Measurements from ENCODE around the gene ORM1. TPM values are rescaled to one million over a fixed set of nuclear protein-coding genes. Genes with fewer than 3 reads are reported as not detected.

The ORM1 gene
- total RNA-seq, 1 experiment from 2014 or later: 27.5 TPM

DNA sequence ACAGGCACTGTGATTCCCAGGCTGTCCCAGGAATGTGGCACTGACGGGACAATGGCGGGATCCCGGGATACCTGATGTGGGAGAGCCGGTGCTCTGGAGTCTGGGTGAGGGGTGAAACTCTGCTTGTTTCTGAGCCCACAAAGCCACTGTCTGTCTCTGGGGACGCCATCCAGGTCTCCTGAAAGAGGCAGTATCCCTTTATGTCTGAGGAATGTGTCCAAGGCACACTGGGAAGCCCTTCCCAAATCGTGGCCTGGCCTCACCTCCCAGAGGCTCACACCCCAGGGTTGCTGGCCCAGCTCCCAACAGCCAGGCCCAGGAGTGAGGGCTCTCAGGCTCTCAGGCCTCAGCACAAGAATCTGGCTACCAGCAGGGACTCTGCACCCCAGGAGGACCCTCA is 33.9 kb downstream of the ORM1 start:
- DNase-seq: no peak
- no peak overlapping the region for H3K27ac Mint-ChIP-seq (ENCODE audit: unreplicated experiment)
- H3K4me3 Mint-ChIP-seq (ENCODE audit: unreplicated experiment): no peak overlapping the region
- Histone ChIP-seq H3K36me3 (ENCODE audit: control insufficient read depth, insufficient read depth, low read length) (no peaks in the 10 kb centered on the region), H3K4me1 (no peaks in the 10 kb centered on the region), H3K27me3 (replicated peaks; ENCODE audit: control insufficient read depth, insufficient read depth, low read length) (no peaks in the 10 kb centered on the region), H3K9me3 (no peaks in the 10 kb centered on the region), H3K4me3 (ENCODE audit: low read depth, low read length) (no peak overlapping the region)
- no peaks in the 10 kb centered on the region for H3K4me1 Mint-ChIP-seq (ENCODE audit: low read depth, unreplicated experiment)
- no peaks in the 10 kb centered on the region for H3K9me3 Mint-ChIP-seq (ENCODE audit: unreplicated experiment)
- BruUV-seq (replicated peaks): no TSS peak
- intact Hi-C loops (cut with micrococcal nuclease; ENCODE audit: unreplicated experiment): no loop called here
- H3K27me3 Mint-ChIP-seq (ENCODE audit: insufficient read depth, unreplicated experiment): no peaks in the 10 kb centered on the region
- CTCF ChIA-PET: no interaction called here
- peaks cover 26% of the 10 kb centered on the region for H3K36me3 Mint-ChIP-seq (ENCODE audit: insufficient read depth, unreplicated experiment)
- POLR2A ChIA-PET: no interaction called here
- TF ChIP-seq, protein P1, sequence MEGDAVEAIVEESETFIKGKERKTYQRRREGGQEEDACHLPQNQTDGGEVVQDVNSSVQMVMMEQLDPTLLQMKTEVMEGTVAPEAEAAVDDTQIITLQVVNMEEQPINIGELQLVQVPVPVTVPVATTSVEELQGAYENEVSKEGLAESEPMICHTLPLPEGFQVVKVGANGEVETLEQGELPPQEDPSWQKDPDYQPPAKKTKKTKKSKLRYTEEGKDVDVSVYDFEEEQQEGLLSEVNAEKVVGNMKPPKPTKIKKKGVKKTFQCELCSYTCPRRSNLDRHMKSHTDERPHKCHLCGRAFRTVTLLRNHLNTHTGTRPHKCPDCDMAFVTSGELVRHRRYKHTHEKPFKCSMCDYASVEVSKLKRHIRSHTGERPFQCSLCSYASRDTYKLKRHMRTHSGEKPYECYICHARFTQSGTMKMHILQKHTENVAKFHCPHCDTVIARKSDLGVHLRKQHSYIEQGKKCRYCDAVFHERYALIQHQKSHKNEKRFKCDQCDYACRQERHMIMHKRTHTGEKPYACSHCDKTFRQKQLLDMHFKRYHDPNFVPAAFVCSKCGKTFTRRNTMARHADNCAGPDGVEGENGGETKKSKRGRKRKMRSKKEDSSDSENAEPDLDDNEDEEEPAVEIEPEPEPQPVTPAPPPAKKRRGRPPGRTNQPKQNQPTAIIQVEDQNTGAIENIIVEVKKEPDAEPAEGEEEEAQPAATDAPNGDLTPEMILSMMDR (IDR thresholded peaks at IDR 0.05; ENCODE audit: insufficient read depth in 1 of 2, low read depth in 1 of 2, low read length in 1 of 2, severe bottlenecking in 1 of 2, unreplicated experiment in 1 of 2): no peak

DNA sequence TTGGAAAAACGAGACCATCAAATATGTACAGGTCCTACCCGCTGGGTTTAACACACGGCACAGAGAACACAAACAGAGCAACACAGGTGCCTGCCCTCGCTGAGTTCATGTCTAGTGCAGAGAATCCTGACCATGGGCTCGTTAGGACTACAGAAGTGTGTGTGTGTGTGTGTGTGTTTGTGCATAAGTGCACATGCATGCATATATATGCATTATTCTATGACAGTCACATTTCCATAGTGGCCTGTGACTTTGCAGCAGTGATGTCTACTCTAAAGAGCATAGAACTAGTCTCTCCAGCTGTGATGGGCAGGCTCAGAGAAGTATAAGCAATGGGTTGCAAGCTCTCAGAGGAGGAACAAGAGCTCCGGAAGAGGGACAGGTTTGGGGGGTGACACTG is 34.5 kb downstream of the ORM1 start:
- intact Hi-C loops (cut with micrococcal nuclease; ENCODE audit: unreplicated experiment): no loop called here

DNA sequence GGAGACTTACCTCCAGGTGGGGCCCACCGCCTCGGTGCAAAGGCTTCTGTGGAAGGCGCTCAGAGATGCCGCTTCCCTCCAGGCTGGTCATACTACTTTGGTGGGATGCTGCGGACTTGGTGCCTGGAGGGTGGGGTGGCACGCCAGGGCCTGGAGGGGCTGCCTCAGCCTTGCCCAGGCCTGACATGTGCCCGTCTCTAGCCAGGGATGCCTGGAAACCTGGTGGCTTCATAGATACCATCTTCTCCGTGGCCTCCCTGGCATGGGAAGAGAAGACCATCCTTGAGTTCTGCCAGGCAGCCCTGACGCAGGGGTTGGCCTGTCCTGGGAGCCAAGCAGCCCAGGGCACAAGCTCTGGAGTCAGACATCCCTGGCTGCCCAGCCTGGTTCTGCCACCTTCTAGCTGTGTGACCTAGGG is 35.0 kb downstream of the ORM1 start:
- no peak for DNase-seq
- no peaks in the 10 kb centered on the region for H3K9me3 ChIP-seq
- POLR2A ChIA-PET: no interaction called here
- H3K27me3 Mint-ChIP-seq (ENCODE audit: insufficient read depth, unreplicated experiment): no peaks in the 10 kb centered on the region
- no peaks in the 10 kb centered on the region for H3K36me3 ChIP-seq (ENCODE audit: control insufficient read depth, insufficient read depth, low read length)
- CTCF ChIA-PET: no interaction called here
- TF ChIP-seq, protein P1 (IDR thresholded peaks at IDR 0.05; ENCODE audit: insufficient read depth in 1 of 2, low read depth in 1 of 2, low read length in 1 of 2, severe bottlenecking in 1 of 2, unreplicated experiment in 1 of 2): no peak
- BruUV-seq (replicated peaks): no TSS peak
- H3K4me1 Mint-ChIP-seq (ENCODE audit: low read depth, unreplicated experiment): no peaks in the 10 kb centered on the region
- intact Hi-C loops (cut with micrococcal nuclease; ENCODE audit: unreplicated experiment): no loop called here
- no peaks in the 10 kb centered on the region for H3K4me1 ChIP-seq
- no peak overlapping the region for H3K4me3 Mint-ChIP-seq (ENCODE audit: unreplicated experiment)
- H3K27ac Mint-ChIP-seq (ENCODE audit: unreplicated experiment): no peak overlapping the region
- peaks cover 26% of the 10 kb centered on the region for H3K36me3 Mint-ChIP-seq (ENCODE audit: insufficient read depth, unreplicated experiment)
- no peaks in the 10 kb centered on the region for H3K27me3 ChIP-seq (replicated peaks; ENCODE audit: control insufficient read depth, insufficient read depth, low read length)
- H3K4me3 ChIP-seq (ENCODE audit: low read depth, low read length): no peak overlapping the region
- no peaks in the 10 kb centered on the region for H3K9me3 Mint-ChIP-seq (ENCODE audit: unreplicated experiment)

More for the DNA sequence above, 34.5 kb downstream of the ORM1 start:
- DNase-seq: no peak
- H3K36me3 ChIP-seq (ENCODE audit: control insufficient read depth, insufficient read depth, low read length): no peaks in the 10 kb centered on the region
- Mint-ChIP-seq H3K9me3 (ENCODE audit: unreplicated experiment) (no peaks in the 10 kb centered on the region), H3K4me3 (ENCODE audit: unreplicated experiment) (no peak overlapping the region), H3K36me3 (ENCODE audit: insufficient read depth, unreplicated experiment) (peaks cover 26% of the 10 kb centered on the region), H3K4me1 (ENCODE audit: low read depth, unreplicated experiment) (no peaks in the 10 kb centered on the region), H3K27me3 (ENCODE audit: insufficient read depth, unreplicated experiment) (no peaks in the 10 kb centered on the region), H3K27ac (ENCODE audit: unreplicated experiment) (no peak overlapping the region)
- H3K4me3 ChIP-seq (ENCODE audit: low read depth, low read length): no peak overlapping the region
- H3K9me3 ChIP-seq: no peaks in the 10 kb centered on the region
- H3K27me3 ChIP-seq (replicated peaks; ENCODE audit: control insufficient read depth, insufficient read depth, low read length): no peaks in the 10 kb centered on the region
- BruUV-seq (replicated peaks): no TSS peak
- no peaks in the 10 kb centered on the region for H3K4me1 ChIP-seq
- CTCF ChIA-PET: no interaction called here
- POLR2A ChIA-PET: no interaction called here
- TF ChIP-seq, protein P1 (IDR thresholded peaks at IDR 0.05; ENCODE audit: insufficient read depth in 1 of 2, low read depth in 1 of 2, low read length in 1 of 2, severe bottlenecking in 1 of 2, unreplicated experiment in 1 of 2): no peak

All from Caco-2 (cell line).